GM21737 (cell line): ENCODE measurements around the gene OR13H1.
"Not testable (repeated sequence)": the region's sequence is repeated elsewhere in the genome, so short reads cannot be mapped to it uniquely, and the experiment has no call there.

ENCODE experiments used
- ATAC-seq: cut with Tn5 transposase; IDR thresholded peaks from one replicate; pipeline ENCODE4 v1.9.1; 2021; ENCODE audit warnings: mild to moderate bottlenecking, moderate library complexity; ENCODE audit not compliant: unreplicated experiment

The OR13H1 gene

GRCh38 chrX:131543774-131544173 is at the start of gene OR13H1:
Gene OR13H1, plus strand, starts transcription at chrX:131544074. Its CDS starts 0 bp downstream, at chrX:131544074.
- no peak for ATAC-seq

- ATAC-seq: not testable (repeated sequence)
Measured at GRCh38 chrX:131501556-131501955, 42.3 kb upstream of the OR13H1 start.

GRCh38 chrX:131513159-131513914 is 30.5 kb upstream of the OR13H1 start:
- no peak for ATAC-seq

GRCh38 chrX:131521824-131522223 is 22.1 kb upstream of the OR13H1 start:
- ATAC-seq: no peak

- ATAC-seq: no peak
Measured at GRCh38 chrX:131544218-131544617, 344 bp downstream of the OR13H1 start.

GRCh38 chrX:131549011-131549410 is 5.1 kb downstream of the OR13H1 start:
- ATAC-seq: no peak

GRCh38 chrX:131552453-131552852 is 8.6 kb downstream of the OR13H1 start:
- not testable (repeated sequence) for ATAC-seq

GRCh38 chrX:131558562-131558961 is 14.7 kb downstream of the OR13H1 start:
- no peak for ATAC-seq

GRCh38 chrX:131564553-131565229 is 20.8 kb downstream of the OR13H1 start:
- no peak for ATAC-seq

- no peak for ATAC-seq
Measured at GRCh38 chrX:131565909-131566308, 22.0 kb downstream of the OR13H1 start.

- no peak for ATAC-seq
Measured at GRCh38 chrX:131571348-131571747, 27.5 kb downstream of the OR13H1 start.

- ATAC-seq: no peak
Measured at GRCh38 chrX:131572372-131573014, 28.6 kb downstream of the OR13H1 start.

- ATAC-seq: no peak
Measured at GRCh38 chrX:131577413-131577812, 33.5 kb downstream of the OR13H1 start.

- no peak for ATAC-seq
Measured at GRCh38 chrX:131577999-131578734, 34.3 kb downstream of the OR13H1 start.

- not testable (repeated sequence) for ATAC-seq
Measured at GRCh38 chrX:131578735-131579367, 35.0 kb downstream of the OR13H1 start.

GRCh38 chrX:131588995-131589394 is 45.1 kb downstream of the OR13H1 start:
- no peak for ATAC-seq
